Endothelial cell of umbilical vein (primary cell): ENCODE data around the gene FOXJ3.

Source experiments
- CTCF ChIP-seq, 2 donors: IDR thresholded peaks; 1 replicate in 1 of 2; 2 replicates in 1 of 2; pipeline ENCODE4 v1.5.1; 2011; ENCODE audit warnings: low read length in 2 of 2, mild to moderate bottlenecking in 2 of 2, moderate library complexity in 2 of 2, control low read depth in 1 of 2, inconsistent platforms in 1 of 2, low read depth in 1 of 2; ENCODE audit not compliant: insufficient read depth in 1 of 2; ENCODE audit errors: extremely low read depth in 1 of 2
- POLR2A ChIP-seq: IDR thresholded peaks from 2 replicates; pipeline ENCODE4 v1.6.1; 2012; ENCODE audit warnings: low read depth, mild to moderate bottlenecking, control low read depth, low read length
- POLR2AphosphoS5 ChIP-seq: IDR thresholded peaks from 2 replicates; pipeline ENCODE4 v1.6.1; 2012; ENCODE audit warnings: low read depth, mild to moderate bottlenecking, control low read depth, low read length, moderate library complexity; ENCODE audit not compliant: insufficient read depth

GRCh38 chr1:42319128-42319851 lies 15.7 kb downstream of the FOXJ3 start:
- TF ChIP-seq POLR2A = no peak
- no peak for TF ChIP-seq CTCF (IDR thresholded peaks at IDR 0.05; ENCODE audit: extremely low read depth in 1 of 2, insufficient read depth in 1 of 2, low read depth in 1 of 2, low read length in 2 of 2)
- no peak for TF ChIP-seq POLR2AphosphoS5
